GM13977 (cell line): ENCODE results near the gene SPG11.

Source experiments
- DNase-seq: peaks from one replicate; pipeline ENCODE4 v3.0.0; 2012; ENCODE audit warnings: low spot score
- in situ Hi-C: fragments of 300-500 bp; cut with MboI; formaldehyde crosslinking; loops from one replicate; pipeline ENCODE4 v1.12.0; 2022; ENCODE audit warnings: low sequenced_read_pairs, low pct_unique_long_range_greater_than_20kb, mixed read lengths, inconsistent platforms; ENCODE audit not compliant: unreplicated experiment
- TF ChIP-seq, protein P1 (sequence below): IDR thresholded peaks from 2 replicates; pipeline ENCODE4 v1.5.1; 2012; ENCODE audit warnings: mild to moderate bottlenecking, control low read depth; ENCODE audit not compliant: insufficient read depth; ENCODE audit errors: extremely low read depth, missing control alignments

The SPG11 gene

DNA sequence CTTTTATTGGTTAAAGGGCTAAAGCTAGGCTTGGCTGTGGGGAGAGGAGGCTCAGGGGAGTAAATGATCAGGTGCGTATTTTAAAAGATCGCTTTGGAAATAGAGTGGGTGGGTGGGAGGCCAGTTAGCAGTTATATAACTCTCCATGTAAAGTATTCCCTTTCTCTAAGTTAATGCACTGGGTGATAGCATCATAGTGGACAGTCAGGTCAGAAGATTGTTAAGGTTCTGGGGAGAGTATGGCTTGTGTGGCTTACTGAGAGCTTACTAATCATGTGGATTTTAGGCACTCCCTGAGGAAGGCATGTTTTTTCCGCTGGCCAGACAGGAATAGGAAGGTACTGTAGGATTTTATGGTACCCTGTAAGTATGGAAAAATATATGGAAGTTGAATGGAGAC lies 132.8 kb downstream of the SPG11 start:
- in situ Hi-C loops, result no loop called here

DNA sequence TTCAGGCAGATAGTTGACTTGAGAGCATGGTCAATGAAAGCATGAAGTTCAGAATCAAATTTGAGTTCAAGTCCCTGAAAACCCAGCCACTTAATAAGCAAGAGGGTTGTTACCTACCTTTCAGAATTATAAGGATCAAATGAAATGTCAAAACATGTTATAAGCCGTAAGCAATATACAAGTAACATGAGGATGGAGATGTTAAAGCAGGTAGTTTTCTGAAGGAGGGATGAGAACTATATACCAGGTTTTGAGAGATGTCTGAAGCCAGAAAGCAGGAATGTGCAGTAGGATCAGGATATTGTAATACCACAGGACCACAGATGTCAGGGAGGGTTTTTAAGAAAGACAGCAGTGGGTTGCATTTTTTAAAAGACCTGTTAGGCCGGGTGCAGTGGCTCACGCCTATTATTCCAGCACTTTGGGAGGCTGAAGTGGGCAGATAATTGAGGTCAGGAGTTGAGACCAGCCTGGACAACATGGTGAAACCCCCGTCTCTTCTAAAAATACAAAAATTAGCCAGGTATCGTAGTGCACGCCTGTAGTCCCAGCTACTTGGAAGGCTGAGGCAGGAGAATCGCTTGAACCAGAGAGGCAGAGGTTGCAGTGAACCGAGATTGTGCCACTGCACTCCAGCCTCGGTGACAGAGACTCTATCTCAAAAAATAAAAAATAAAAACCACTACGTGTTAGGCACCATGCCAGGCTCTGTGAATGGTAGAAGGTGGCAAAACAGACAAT lies 133.4 kb downstream of the SPG11 start:
- TF ChIP-seq, protein P1, sequence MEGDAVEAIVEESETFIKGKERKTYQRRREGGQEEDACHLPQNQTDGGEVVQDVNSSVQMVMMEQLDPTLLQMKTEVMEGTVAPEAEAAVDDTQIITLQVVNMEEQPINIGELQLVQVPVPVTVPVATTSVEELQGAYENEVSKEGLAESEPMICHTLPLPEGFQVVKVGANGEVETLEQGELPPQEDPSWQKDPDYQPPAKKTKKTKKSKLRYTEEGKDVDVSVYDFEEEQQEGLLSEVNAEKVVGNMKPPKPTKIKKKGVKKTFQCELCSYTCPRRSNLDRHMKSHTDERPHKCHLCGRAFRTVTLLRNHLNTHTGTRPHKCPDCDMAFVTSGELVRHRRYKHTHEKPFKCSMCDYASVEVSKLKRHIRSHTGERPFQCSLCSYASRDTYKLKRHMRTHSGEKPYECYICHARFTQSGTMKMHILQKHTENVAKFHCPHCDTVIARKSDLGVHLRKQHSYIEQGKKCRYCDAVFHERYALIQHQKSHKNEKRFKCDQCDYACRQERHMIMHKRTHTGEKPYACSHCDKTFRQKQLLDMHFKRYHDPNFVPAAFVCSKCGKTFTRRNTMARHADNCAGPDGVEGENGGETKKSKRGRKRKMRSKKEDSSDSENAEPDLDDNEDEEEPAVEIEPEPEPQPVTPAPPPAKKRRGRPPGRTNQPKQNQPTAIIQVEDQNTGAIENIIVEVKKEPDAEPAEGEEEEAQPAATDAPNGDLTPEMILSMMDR, result no peak
- in situ Hi-C loops, result no loop called here
- DNase-seq, result no peak

More for the DNA sequence above, 132.8 kb downstream of the SPG11 start:
- TF ChIP-seq, protein P1, result no peak
- no peak for DNase-seq

DNA sequence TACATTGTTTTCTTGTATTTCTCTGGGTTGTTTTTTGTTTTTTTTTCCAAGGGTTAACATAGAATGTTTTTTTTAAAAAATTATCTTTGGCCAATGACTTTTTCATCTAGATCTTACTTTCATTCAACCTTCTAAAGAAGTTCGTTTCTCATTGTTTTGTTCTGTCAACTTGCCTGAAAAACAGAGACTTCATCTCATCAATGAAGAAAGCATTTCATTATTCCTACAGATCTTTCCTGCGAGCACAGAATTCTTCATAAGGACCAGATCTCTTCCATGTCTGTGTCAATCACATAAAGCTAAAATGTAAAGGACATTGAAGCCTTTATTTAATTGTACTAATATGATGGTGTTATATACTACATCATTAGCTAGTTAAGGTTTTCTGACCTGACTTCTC lies 136.2 kb downstream of the SPG11 start:
- no peak for DNase-seq
- in situ Hi-C loops, result no loop called here
- TF ChIP-seq, protein P1, result no peak

DNA sequence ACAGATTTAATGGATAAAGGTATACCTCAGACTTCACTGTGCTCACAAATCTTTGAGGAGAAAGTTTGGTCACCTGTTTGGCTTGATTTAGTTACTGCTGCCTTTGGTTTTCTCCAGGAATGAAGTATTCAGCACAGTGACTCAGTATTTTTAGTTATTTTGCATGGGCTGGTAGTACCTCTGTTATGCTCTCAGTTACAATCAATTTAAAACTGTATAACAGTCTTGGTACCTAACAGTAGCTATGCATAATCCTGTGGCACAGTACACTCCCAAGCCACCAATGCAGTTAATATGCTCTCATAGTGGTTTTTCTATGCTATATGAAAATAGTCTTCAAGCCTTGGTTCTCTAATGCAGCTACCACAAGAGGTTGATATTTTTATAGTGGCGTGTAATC lies 138.4 kb downstream of the SPG11 start:
- in situ Hi-C loops, result no loop called here
- TF ChIP-seq, protein P1, result no peak
- no peak for DNase-seq

DNA sequence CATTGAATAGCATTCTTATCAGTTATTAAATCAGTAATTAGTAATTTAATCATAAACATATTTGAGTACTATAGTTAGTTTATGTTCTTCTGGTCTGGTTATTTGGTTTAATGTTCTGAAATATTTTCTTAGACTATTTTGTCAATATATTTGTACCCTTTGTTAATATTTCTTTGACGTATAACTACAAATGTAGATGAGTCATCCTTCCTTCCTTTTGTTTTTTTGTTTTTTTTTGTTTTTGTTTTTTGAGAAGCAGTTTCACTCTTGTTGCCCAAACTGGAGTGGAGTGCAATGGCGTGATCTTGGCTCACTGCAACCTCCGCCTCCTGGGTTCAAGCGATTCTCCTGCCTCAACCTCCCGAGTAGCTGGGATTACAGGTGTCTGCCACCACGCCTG lies 143.9 kb downstream of the SPG11 start:
- in situ Hi-C loops, result no loop called here
- TF ChIP-seq, protein P1, result no peak
- DNase-seq, result no peak

DNA sequence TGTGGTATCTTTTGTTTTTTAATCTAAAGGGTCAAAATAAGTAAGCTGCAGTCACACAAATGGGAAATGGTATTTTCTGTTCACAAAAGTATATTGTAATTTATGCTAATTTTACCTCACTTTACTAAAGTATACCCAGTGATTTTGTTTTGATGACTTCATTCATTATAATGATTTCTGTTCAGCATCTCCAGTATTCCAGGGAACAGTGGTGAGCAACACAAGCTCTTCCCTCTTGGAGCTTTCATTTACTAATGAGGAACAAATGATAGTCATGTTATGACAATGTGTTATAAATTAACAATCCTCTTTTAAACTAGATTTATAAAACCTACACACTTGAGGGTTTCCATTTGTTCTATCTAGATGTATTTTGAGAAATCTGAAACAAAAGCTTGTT lies 147.0 kb downstream of the SPG11 start:
- TF ChIP-seq, protein P1, result no peak
- in situ Hi-C loops, result no loop called here
- DNase-seq, result no peak
